Fibroblast of lung (primary cell): ENCODE data around the gene SPHK1. TPM values are rescaled to one million over a fixed set of nuclear protein-coding genes. Genes with fewer than 3 reads are reported as not detected.
A peak's percentile ranks its signal among the peaks of the same experiment; 100 is the strongest.

Experiments
- DNase-seq, 2 donors: peaks; one replicate each; pipeline versions ENCODE4 v3.0.0 to v3.0.0-alpha.2; 2010; ENCODE audit warnings: low read depth in 2 of 2
- H2AFZ ChIP-seq: 2 replicates; pipeline ENCODE4 v1.5.1; 2012; ENCODE audit warnings: low read length, control low read depth, inconsistent platforms
- H3K27ac ChIP-seq: 2 replicates; pipeline ENCODE4 v1.5.1; 2011; ENCODE audit warnings: low read length, control low read depth; ENCODE audit not compliant: insufficient read depth
- H3K27me3 ChIP-seq: 2 replicates; pipeline ENCODE4 v1.5.1; 2011; ENCODE audit warnings: mild to moderate bottlenecking, low read length; ENCODE audit not compliant: control insufficient read depth, insufficient read depth
- H3K36me3 ChIP-seq: 2 replicates; pipeline ENCODE4 v1.5.1; 2011; ENCODE audit warnings: low read length; ENCODE audit not compliant: control insufficient read depth, insufficient read depth
- H3K4me1 ChIP-seq: 2 replicates; pipeline ENCODE4 v1.5.1; 2011; ENCODE audit warnings: low read length; ENCODE audit not compliant: control insufficient read depth, insufficient read depth; ENCODE audit errors: extremely low read depth
- H3K4me2 ChIP-seq: 2 replicates; pipeline ENCODE4 v1.5.1; 2011; ENCODE audit warnings: low read length, control low read depth; ENCODE audit not compliant: insufficient read depth; ENCODE audit errors: extremely low read depth
- H3K4me3 ChIP-seq, 4 experiments: fragments of 200-600 bp in 1 of 4; sonication (generic) in 1 of 4; replicated peaks in 1 of 4; 2 replicates each; pipeline ENCODE4 v1.5.1; 2011 to 2016; ENCODE audit warnings: low read length in 4 of 4, low read depth in 3 of 4, mild to moderate bottlenecking in 3 of 4, control low read depth in 2 of 4, inconsistent platforms in 1 of 4, mixed read lengths in 1 of 4; ENCODE audit not compliant: insufficient read depth in 1 of 4; ENCODE audit errors: control extremely low read depth in 1 of 4
- H3K79me2 ChIP-seq: 2 replicates; pipeline ENCODE4 v1.5.1; 2012; ENCODE audit warnings: mild to moderate bottlenecking, low read length, inconsistent platforms; ENCODE audit not compliant: control insufficient read depth, insufficient read depth
- H3K9ac ChIP-seq: 2 replicates; pipeline ENCODE4 v1.5.1; 2011; ENCODE audit warnings: mild to moderate bottlenecking, low read length, control low read depth; ENCODE audit not compliant: insufficient read depth
- H3K9me3 ChIP-seq: 2 replicates; pipeline ENCODE4 v1.5.1; 2012; ENCODE audit warnings: low read depth, low read length; ENCODE audit not compliant: control insufficient read depth, insufficient read depth
- H4K20me1 ChIP-seq: 2 replicates; pipeline ENCODE4 v1.5.1; 2011; ENCODE audit warnings: low read length; ENCODE audit not compliant: control insufficient read depth, insufficient read depth; ENCODE audit errors: extremely low read depth
- CTCF ChIP-seq, 2 donors: IDR thresholded peaks in 1 of 2; conservative IDR thresholded peaks in 1 of 2; 1 replicate in 1 of 2; 2 replicates in 1 of 2; pipeline ENCODE4 v1.5.1; 2011 to 2012; ENCODE audit warnings: low read length in 2 of 2, control low read depth in 1 of 2, inconsistent platforms in 1 of 2, low read depth in 1 of 2, mild to moderate bottlenecking in 1 of 2
- EZH2 ChIP-seq: IDR thresholded peaks from 2 replicates; pipeline ENCODE4 v1.5.1; 2012; ENCODE audit warnings: low read length, control low read depth, mild to moderate bottlenecking; ENCODE audit errors: missing control alignments
- polyA plus RNA-seq, 2 donors: library from polyadenylated mRNA; depleted of rRNA in 1 of 2; stranded (reverse) in 1 of 2; unstranded in 1 of 2; fragments of >200 nt; gene quantifications; 2 replicates each; pipeline ENCODE4 v1.2.1, GENCODE V29; 2011 to 2012; ENCODE audit warnings: missing spikeins in 1 of 2
- total RNA-seq: library from RNA; depleted of rRNA; stranded (reverse); fragments of >200 nt; gene quantifications from 2 replicates; pipeline ENCODE4 v1.2.1, GENCODE V29; 2014

SPHK1 gene
- total and polyA plus RNA-seq, 2 donors (not counting 1 experiment from before 2014, with no cell fraction given) = 5.0 to 9.4 TPM

GRCh38 chr17:76395980-76396379, 11.6 kb downstream of the SPHK1 start:
- Histone ChIP-seq H2AFZ (no peak overlapping the region), H4K20me1 (no peaks in the 10 kb centered on the region), H3K9me3 (no peaks in the 10 kb centered on the region), H3K4me1 (peaks cover 2% of the 10 kb centered on the region), H3K36me3 (peaks cover 26% of the 10 kb centered on the region), H3K4me2 (no peak overlapping the region), H3K27me3 (no peaks in the 10 kb centered on the region), H3K79me2 (no peaks in the 10 kb centered on the region), H3K27ac (no peak overlapping the region), H3K9ac (no peak overlapping the region), H3K4me3 (no peak overlapping the region)
- TF ChIP-seq EZH2 = no peak
- TF ChIP-seq CTCF (conservative IDR thresholded peaks at IDR 0.05 in 1 of 2, IDR thresholded peaks at IDR 0.05 in 1 of 2; ENCODE audit: low read depth in 1 of 2, low read length in 2 of 2) = no peak
- DNase-seq = no peak

GRCh38 chr17:76397184-76397583, 12.8 kb downstream of the SPHK1 start:
- no peak overlapping the region for H3K4me2 ChIP-seq
- no peak overlapping the region for H3K9ac ChIP-seq
- no peaks in the 10 kb centered on the region for H3K79me2 ChIP-seq
- peaks cover 34% of the 10 kb centered on the region for H3K36me3 ChIP-seq
- H3K4me1 ChIP-seq = peaks cover 2% of the 10 kb centered on the region
- no peaks in the 10 kb centered on the region for H4K20me1 ChIP-seq
- H3K27ac ChIP-seq = no peak overlapping the region
- peak in 1 of 2 donors; percentile 6 for TF ChIP-seq CTCF (conservative IDR thresholded peaks at IDR 0.05 in 1 of 2, IDR thresholded peaks at IDR 0.05 in 1 of 2; ENCODE audit: low read depth in 1 of 2, low read length in 2 of 2)
- TF ChIP-seq EZH2 = no peak
- H3K9me3 ChIP-seq = no peaks in the 10 kb centered on the region
- H2AFZ ChIP-seq = no peak overlapping the region
- no peak overlapping the region for H3K4me3 ChIP-seq
- no peak for DNase-seq
- no peaks in the 10 kb centered on the region for H3K27me3 ChIP-seq

GRCh38 chr17:76397687-76398522, 13.5 kb downstream of the SPHK1 start:
- H4K20me1 ChIP-seq = no peaks in the 10 kb centered on the region
- TF ChIP-seq EZH2 = no peak
- TF ChIP-seq CTCF (conservative IDR thresholded peaks at IDR 0.05 in 1 of 2, IDR thresholded peaks at IDR 0.05 in 1 of 2; ENCODE audit: low read depth in 1 of 2, low read length in 2 of 2) = peak; percentile 93 to 99
- no peaks in the 10 kb centered on the region for H3K27me3 ChIP-seq
- no peaks in the 10 kb centered on the region for H3K9me3 ChIP-seq
- H3K36me3 ChIP-seq = peaks cover 35% of the 10 kb centered on the region
- DNase-seq = peak; percentile 72 to 88
- H3K79me2 ChIP-seq = no peaks in the 10 kb centered on the region
- H3K27ac ChIP-seq = no peak overlapping the region
- H3K4me1 ChIP-seq = peaks cover 2% of the 10 kb centered on the region
- H3K4me3 ChIP-seq = no peak overlapping the region
- no peak overlapping the region for H3K4me2 ChIP-seq
- no peak overlapping the region for H2AFZ ChIP-seq
- no peak overlapping the region for H3K9ac ChIP-seq
